Transverse colon (tissue), 4 donors: ENCODE measurements around the gene MTF2. TPM values are rescaled to one million over a fixed set of nuclear protein-coding genes. Genes with fewer than 3 reads are reported as not detected.
A peak's percentile ranks its signal among the peaks of the same experiment; 100 is the strongest.
"Not testable (repeated sequence)": the region's sequence is repeated elsewhere in the genome, so short reads cannot be mapped to it uniquely, and the experiment has no call there.

Experiments
- DNase-seq: peaks from one replicate; pipeline ENCODE4 v3.0.0-alpha.2; 2019
- H3K27ac ChIP-seq, 4 donors: fragments of 200-600 bp; sonication (generic); 2 replicates each; pipeline ENCODE4 v1.5.1; 2016 to 2018; ENCODE audit warnings: inconsistent platforms in 4 of 4
- H3K27me3 ChIP-seq: fragments of 200-600 bp; sonication (generic); 2 replicates; pipeline ENCODE4 v1.5.1; 2017; ENCODE audit warnings: inconsistent platforms
- H3K36me3 ChIP-seq, 4 donors: fragments of 200-600 bp; sonication (generic); 2 replicates each; pipeline ENCODE4 v1.5.1; 2017 to 2019; ENCODE audit warnings: inconsistent platforms in 4 of 4
- H3K4me1 ChIP-seq, 4 donors: fragments of 200-600 bp; sonication (generic); 2 replicates each; pipeline ENCODE4 v1.5.1; 2017 to 2020; ENCODE audit warnings: inconsistent platforms in 4 of 4
- H3K4me3 ChIP-seq, 4 donors: fragments of 200-600 bp; sonication (generic); 1 replicate in 1 of 4; 2 replicates in 3 of 4; pipeline versions ENCODE4 v1.5.1 to v1.6.1; 2017 to 2019; ENCODE audit warnings: inconsistent platforms in 4 of 4
- H3K9me3 ChIP-seq, 2 donors: fragments of 200-600 bp; sonication (generic); 2 replicates each; pipeline ENCODE4 v1.5.1; 2017 to 2019; ENCODE audit warnings: inconsistent platforms in 2 of 2
- CTCF ChIP-seq, 5 experiments: fragments of 200-600 bp in 3 of 5; fragments of 450-650 bp in 2 of 5; sonication (generic) in 3 of 5; IDR thresholded peaks; 1 replicate in 2 of 5; 2 replicates in 3 of 5; pipeline ENCODE4 v1.5.1; 2016 to 2017; ENCODE audit warnings: antibody characterized with exemption in 5 of 5, inconsistent platforms in 3 of 5, mild to moderate bottlenecking in 2 of 5, moderate library complexity in 1 of 5
- EP300 ChIP-seq: sonication (generic); formaldehyde crosslinking; IDR thresholded peaks from one replicate; pipeline ENCODE4 v1.6.1; 2017; ENCODE audit warnings: antibody characterized with exemption, low read depth
- POLR2A ChIP-seq: fragments of 450-650 bp; IDR thresholded peaks from one replicate; pipeline ENCODE4 v1.6.1; 2016; ENCODE audit warnings: antibody characterized with exemption, mild to moderate bottlenecking, moderate library complexity
- POLR2AphosphoS5 ChIP-seq, 3 donors: sonication (generic); formaldehyde crosslinking; IDR thresholded peaks; one replicate each; pipeline ENCODE4 v1.6.1; 2016; ENCODE audit warnings: antibody characterized with exemption in 3 of 3
- WGBS, 2 donors: methylation state at CpG; one replicate each; pipeline ENCODE4 v1.1.5; 2018; ENCODE audit warnings: low coverage in 1 of 2; 5-methylcytosine and 5-hydroxymethylcytosine counted together
- in situ Hi-C, 4 donors: fragments of 200-750 bp; cut with MboI; loops; one replicate each; pipeline versions ENCODE4 v1.15.0 to v1.15.1; 2017; ENCODE audit warnings: low sequenced_read_pairs in 3 of 4, low pct_ligation_motif_present in 1 of 4, low pct_unique_long_range_greater_than_20kb in 1 of 4
- intact Hi-C: fragments of 100-400 bp; cut with DNase I; formaldehyde crosslinking; loops from one replicate; pipeline ENCODE4 v1.15.1; 2023; ENCODE audit warnings: low total_unique reads
- total RNA-seq, 4 donors: library from RNA; depleted of rRNA; stranded (reverse); fragments of >200 nt; gene quantifications; one replicate each; pipeline ENCODE4 v1.1.0, GENCODE V29; 2016

Gene MTF2
- total RNA-seq: 10 to 100 TPM in 3 of 4 donors, 1 to 10 TPM in 1; 9.0 to 33.3 (median 22.4) TPM

GRCh38 chr1:93078986-93079654 is at the start of gene MTF2:
Gene MTF2 (plus strand): TSS chr1:93079283. CDS start chr1:93079527, 244 bp downstream.
- H3K27me3 ChIP-seq: no peaks in the 10 kb centered on the region
- no peaks in the 10 kb centered on the region for H3K36me3 ChIP-seq
- DNase-seq: peak; percentile 97
- peaks cover 7 to 47% (median 24%) of the 10 kb centered on the region in 4 donors for H3K4me1 ChIP-seq
- intact Hi-C loops (no loop called here), in situ Hi-C loops (no loop called here)
- TF ChIP-seq CTCF (IDR thresholded peaks at IDR 0.05): no peak
- peak; percentile 95 to 97 (median 97) for TF ChIP-seq POLR2AphosphoS5 (IDR thresholded peaks at IDR 0.05)
- TF ChIP-seq POLR2A: peak; percentile 96
- TF ChIP-seq EP300: no peak
- peak within 1 kb of the TSS; percentile 88 to 90 (median 90) for H3K27ac ChIP-seq
- WGBS, 2 donors: 0% methylated on average over 2 to 48 of the region's 49 CpGs
- no peaks in the 10 kb centered on the region for H3K9me3 ChIP-seq
- H3K4me3 ChIP-seq: peak within 1 kb of the TSS; percentile 70 to 90 (median 78)

- in situ Hi-C loops (no loop called here), intact Hi-C loops (no loop called here)
Measured at GRCh38 chr1:93029317-93029716, 49.8 kb upstream of the MTF2 start.

GRCh38 chr1:93030191-93030590 is 48.9 kb upstream of the MTF2 start:
- H3K4me1 ChIP-seq, H3K9me3 ChIP-seq, H3K27ac ChIP-seq, intact Hi-C loops, in situ Hi-C loops, DNase-seq, H3K36me3 ChIP-seq, H3K27me3 ChIP-seq, H3K4me3 ChIP-seq: not testable (repeated sequence)
- 89 to 92% methylated on average over 3 to 4 of the region's 4 CpGs for WGBS, 2 donors

More at GRCh38 chr1:93029317-93029716, 49.8 kb upstream of the MTF2 start:
- Histone ChIP-seq H3K27ac (no peak overlapping the region), H3K9me3 (no peaks in the 10 kb centered on the region), H3K36me3 (no peaks in the 10 kb centered on the region), H3K4me3 (no peak overlapping the region), H3K27me3 (no peaks in the 10 kb centered on the region), H3K4me1 (no peaks in the 10 kb centered on the region)
- TF ChIP-seq POLR2AphosphoS5 (IDR thresholded peaks at IDR 0.05) (no peak), EP300 (no peak), CTCF (IDR thresholded peaks at IDR 0.05) (no peak), POLR2A (no peak)
- DNase-seq: no peak
- 55 to 88% methylated on average over 3 of the region's 3 CpGs for WGBS, 2 donors

- Histone ChIP-seq H3K36me3 (no peaks in the 10 kb centered on the region), H3K27ac (no peak overlapping the region), H3K4me3 (no peak overlapping the region), H3K27me3 (no peaks in the 10 kb centered on the region), H3K9me3 (no peaks in the 10 kb centered on the region), H3K4me1 (no peaks in the 10 kb centered on the region)
- 67 to 73% methylated on average over 3 of the region's 3 CpGs for WGBS, 2 donors
- in situ Hi-C loops (no loop called here), intact Hi-C loops (no loop called here)
- no peak for DNase-seq
- TF ChIP-seq POLR2A (no peak), CTCF (IDR thresholded peaks at IDR 0.05) (no peak), EP300 (no peak), POLR2AphosphoS5 (IDR thresholded peaks at IDR 0.05) (no peak)
Measured at GRCh38 chr1:93031711-93032110, 47.4 kb upstream of the MTF2 start.

GRCh38 chr1:93033029-93033428 is 46.1 kb upstream of the MTF2 start:
- Histone ChIP-seq H3K27me3 (no peaks in the 10 kb centered on the region), H3K9me3 (no peaks in the 10 kb centered on the region), H3K4me3 (no peak overlapping the region), H3K36me3 (no peaks in the 10 kb centered on the region), H3K4me1 (no peaks in the 10 kb centered on the region), H3K27ac (no peak overlapping the region)
- in situ Hi-C loops: no loop called here
- no peak for DNase-seq
- intact Hi-C loops: no loop called here
- 67 to 80% methylated on average over 4 to 5 of the region's 5 CpGs for WGBS, 2 donors
- TF ChIP-seq CTCF (IDR thresholded peaks at IDR 0.05) (no peak), POLR2AphosphoS5 (IDR thresholded peaks at IDR 0.05) (no peak), POLR2A (no peak), EP300 (no peak)
